ENCODE results near the gene NTRK2.

Gene NTRK2

GRCh38 chr9:84834426-84834825 is 164.9 kb downstream of the NTRK2 start:
- Histone ChIP-seq H3F3A (ENCODE audit: low read depth) (no peaks in the 10 kb centered on the region), H3K36me3 (ENCODE audit: insufficient read depth, low read length) (no peaks in the 10 kb centered on the region), H3K79me2 (ENCODE audit: insufficient read depth, low read length) (no peaks in the 10 kb centered on the region), H2AFZ (ENCODE audit: low read length) (no peak overlapping the region), H3K9me3 (ENCODE audit: insufficient read depth, low read depth, low read length) (no peaks in the 10 kb centered on the region; the same call in 1 of the 2 replicates), H4K20me1 (ENCODE audit: insufficient read depth, low read length, poor library complexity, severe bottlenecking) (no peaks in the 10 kb centered on the region), H3K9ac (ENCODE audit: low read depth, low read length, poor library complexity, severe bottlenecking) (no peak overlapping the region), H3K9me2 (replicated peaks; ENCODE audit: low read depth, low read length) (no peaks in the 10 kb centered on the region), H3K4me3 (ENCODE audit: low read length, poor library complexity, severe bottlenecking) (no peak overlapping the region), H3K27me3 (ENCODE audit: insufficient read depth, low read length, poor library complexity, severe bottlenecking) (no peaks in the 10 kb centered on the region), H3K4me1 (ENCODE audit: insufficient read depth, low read length, poor library complexity, severe bottlenecking) (no peaks in the 10 kb centered on the region), H3K4me2 (ENCODE audit: low read depth, low read length, poor library complexity, severe bottlenecking) (no peak overlapping the region)
- TF ChIP-seq CTCF (conservative IDR thresholded peaks at IDR 0.05; ENCODE audit: low read length) (no peak), EZH2phosphoT487 (IDR thresholded peaks at IDR 0.05; ENCODE audit: borderline replicate concordance) (no peak)

GRCh38 chr9:84835745-84836144 is 166.2 kb downstream of the NTRK2 start:
- H3K4me2 ChIP-seq (ENCODE audit: low read depth, low read length, poor library complexity, severe bottlenecking), result no peak overlapping the region
- H3K79me2 ChIP-seq (ENCODE audit: insufficient read depth, low read length), result no peaks in the 10 kb centered on the region
- H3K4me3 ChIP-seq (ENCODE audit: low read length, poor library complexity, severe bottlenecking), result no peak overlapping the region
- no peaks in the 10 kb centered on the region for H3F3A ChIP-seq (ENCODE audit: low read depth)
- H3K9me2 ChIP-seq (replicated peaks; ENCODE audit: low read depth, low read length), result no peaks in the 10 kb centered on the region
- no peaks in the 10 kb centered on the region for H3K9me3 ChIP-seq (ENCODE audit: insufficient read depth, low read depth, low read length)
- TF ChIP-seq CTCF (conservative IDR thresholded peaks at IDR 0.05; ENCODE audit: low read length) (no peak), EZH2phosphoT487 (IDR thresholded peaks at IDR 0.05; ENCODE audit: borderline replicate concordance) (no peak)
- H2AFZ ChIP-seq (ENCODE audit: low read length), result no peak overlapping the region
- no peaks in the 10 kb centered on the region for H3K27me3 ChIP-seq (ENCODE audit: insufficient read depth, low read length, poor library complexity, severe bottlenecking)
- no peak overlapping the region for H3K9ac ChIP-seq (ENCODE audit: low read depth, low read length, poor library complexity, severe bottlenecking)
- no peaks in the 10 kb centered on the region for H4K20me1 ChIP-seq (ENCODE audit: insufficient read depth, low read length, poor library complexity, severe bottlenecking)
- H3K4me1 ChIP-seq (ENCODE audit: insufficient read depth, low read length, poor library complexity, severe bottlenecking), result no peaks in the 10 kb centered on the region
- H3K36me3 ChIP-seq (ENCODE audit: insufficient read depth, low read length), result no peaks in the 10 kb centered on the region

- H3K36me3 ChIP-seq (ENCODE audit: insufficient read depth, low read length), result no peaks in the 10 kb centered on the region
- no peak for TF ChIP-seq EZH2phosphoT487 (IDR thresholded peaks at IDR 0.05; ENCODE audit: borderline replicate concordance)
- no peaks in the 10 kb centered on the region for H3F3A ChIP-seq (ENCODE audit: low read depth)
- H3K9ac ChIP-seq (ENCODE audit: low read depth, low read length, poor library complexity, severe bottlenecking), result no peak overlapping the region
- no peaks in the 10 kb centered on the region for H3K79me2 ChIP-seq (ENCODE audit: insufficient read depth, low read length)
- no peaks in the 10 kb centered on the region for H3K27me3 ChIP-seq (ENCODE audit: insufficient read depth, low read length, poor library complexity, severe bottlenecking)
- H3K9me3 ChIP-seq (ENCODE audit: insufficient read depth, low read depth, low read length), result no peaks in the 10 kb centered on the region; the same call in 1 of the 2 replicates
- no peaks in the 10 kb centered on the region for H3K4me1 ChIP-seq (ENCODE audit: insufficient read depth, low read length, poor library complexity, severe bottlenecking)
- H3K4me3 ChIP-seq (ENCODE audit: low read length, poor library complexity, severe bottlenecking), result no peak overlapping the region
- no peak overlapping the region for H2AFZ ChIP-seq (ENCODE audit: low read length)
- no peaks in the 10 kb centered on the region for H4K20me1 ChIP-seq (ENCODE audit: insufficient read depth, low read length, poor library complexity, severe bottlenecking)
- H3K4me2 ChIP-seq (ENCODE audit: low read depth, low read length, poor library complexity, severe bottlenecking), result no peak overlapping the region
- no peaks in the 10 kb centered on the region for H3K9me2 ChIP-seq (replicated peaks; ENCODE audit: low read depth, low read length)
Measured at GRCh38 chr9:84838879-84839278, 169.3 kb downstream of the NTRK2 start.

GRCh38 chr9:84839541-84839940 is 170.0 kb downstream of the NTRK2 start:
- no peaks in the 10 kb centered on the region for H3K4me1 ChIP-seq (ENCODE audit: insufficient read depth, low read length, poor library complexity, severe bottlenecking)
- no peak for TF ChIP-seq EZH2phosphoT487 (IDR thresholded peaks at IDR 0.05; ENCODE audit: borderline replicate concordance)
- no peak for TF ChIP-seq CTCF (conservative IDR thresholded peaks at IDR 0.05; ENCODE audit: low read length)
- no peaks in the 10 kb centered on the region for H3F3A ChIP-seq (ENCODE audit: low read depth)
- H3K9me2 ChIP-seq (replicated peaks; ENCODE audit: low read depth, low read length), result no peaks in the 10 kb centered on the region
- H4K20me1 ChIP-seq (ENCODE audit: insufficient read depth, low read length, poor library complexity, severe bottlenecking), result no peaks in the 10 kb centered on the region
- no peak overlapping the region for H3K4me3 ChIP-seq (ENCODE audit: low read length, poor library complexity, severe bottlenecking)
- no peaks in the 10 kb centered on the region for H3K79me2 ChIP-seq (ENCODE audit: insufficient read depth, low read length)
- H3K9ac ChIP-seq (ENCODE audit: low read depth, low read length, poor library complexity, severe bottlenecking), result no peak overlapping the region
- no peaks in the 10 kb centered on the region for H3K27me3 ChIP-seq (ENCODE audit: insufficient read depth, low read length, poor library complexity, severe bottlenecking)
- no peak overlapping the region for H3K4me2 ChIP-seq (ENCODE audit: low read depth, low read length, poor library complexity, severe bottlenecking)
- H3K36me3 ChIP-seq (ENCODE audit: insufficient read depth, low read length), result no peaks in the 10 kb centered on the region
- no peaks in the 10 kb centered on the region; the same call in 1 of the 2 replicates for H3K9me3 ChIP-seq (ENCODE audit: insufficient read depth, low read depth, low read length)
- no peak overlapping the region for H2AFZ ChIP-seq (ENCODE audit: low read length)

Measured in Loucy (cell line).